NCI-H226 (cell line): ENCODE measurements around the gene TMEM187.
A peak's percentile ranks its signal among the peaks of the same experiment; 100 is the strongest.

ENCODE experiments used
- DNase-seq: peaks from one replicate; pipeline ENCODE4 v3.0.0-alpha.2; 2015

The TMEM187 gene

GRCh38 chrX:153935326-153935851 lies 37.2 kb upstream of the TMEM187 start:
- no peak for DNase-seq

- DNase-seq, result no peak
Measured at GRCh38 chrX:153937056-153937455, 35.5 kb upstream of the TMEM187 start.

- DNase-seq, result no peak
Measured at GRCh38 chrX:153938226-153938786, 34.2 kb upstream of the TMEM187 start.

- DNase-seq, result no peak
Measured at GRCh38 chrX:153939573-153939972, 33.0 kb upstream of the TMEM187 start.

GRCh38 chrX:153941336-153942252 lies 31.0 kb upstream of the TMEM187 start:
- no peak for DNase-seq

- no peak for DNase-seq
Measured at GRCh38 chrX:153944140-153944799, 28.3 kb upstream of the TMEM187 start, which contains the start of gene RENBP. Gene RENBP (minus strand): TSS chrX:153944643. CDS start chrX:153944610, 33 bp downstream.

GRCh38 chrX:153944800-153945150 lies 27.8 kb upstream of the TMEM187 start:
- no peak for DNase-seq

- DNase-seq, result no peak
Measured at GRCh38 chrX:153945956-153946943, 26.3 kb upstream of the TMEM187 start.

GRCh38 chrX:153947009-153947769 lies 25.4 kb upstream of the TMEM187 start:
- DNase-seq, result peak; percentile 61

GRCh38 chrX:153948002-153948466 lies 24.5 kb upstream of the TMEM187 start:
- DNase-seq, result no peak

- DNase-seq, result no peak
Measured at GRCh38 chrX:153948847-153949805, 23.4 kb upstream of the TMEM187 start.

- DNase-seq, result no peak
Measured at GRCh38 chrX:153950127-153950526, 22.4 kb upstream of the TMEM187 start.

- DNase-seq, result no peak
Measured at GRCh38 chrX:153951683-153952372, 20.7 kb upstream of the TMEM187 start.

GRCh38 chrX:153952373-153953026 lies 20.1 kb upstream of the TMEM187 start:
- no peak for DNase-seq

- DNase-seq, result peak; percentile 9
Measured at GRCh38 chrX:153953342-153953830, 19.2 kb upstream of the TMEM187 start.

GRCh38 chrX:153953892-153954557 lies 18.5 kb upstream of the TMEM187 start:
- DNase-seq, result no peak

GRCh38 chrX:153954558-153955227 lies 17.9 kb upstream of the TMEM187 start:
- DNase-seq, result no peak
